ENCODE data around the gene IQGAP2. TPM values are rescaled to one million over a fixed set of nuclear protein-coding genes. Genes with fewer than 3 reads are reported as not detected.

The IQGAP2 gene
- total RNA-seq, 1 experiment from 2014 or later = 0.59 TPM

DNA sequence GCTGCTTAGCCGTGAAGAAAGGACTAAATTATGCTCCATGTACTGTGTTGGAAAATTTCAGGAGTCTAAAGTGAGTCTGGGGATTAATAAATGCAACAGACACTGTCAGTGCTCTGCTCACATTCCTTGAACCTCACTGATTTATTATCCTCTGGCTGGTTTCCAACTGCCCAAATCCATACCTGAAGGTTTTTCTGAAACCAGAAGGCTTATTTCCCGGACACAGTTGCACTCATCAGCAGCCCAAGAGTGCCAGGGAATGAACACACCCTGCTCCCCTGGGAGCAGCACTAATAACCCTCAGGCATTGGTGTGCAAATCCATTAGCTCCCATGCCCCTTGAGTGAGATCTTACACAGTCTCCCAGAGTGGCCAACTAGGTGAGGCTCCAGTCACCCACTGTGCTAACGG, 351.6 kb downstream of the IQGAP2 start:
- H3K27ac ChIP-seq (ENCODE audit: low read length) = no peak overlapping the region
- DNase-seq (ENCODE audit: low read depth, low spot score) (no peak), ATAC-seq (no peak)
- POLR2A ChIA-PET = no interaction called here
- H3K4me3 ChIP-seq (ENCODE audit: low read depth in 2 of 2, low read length in 2 of 2) = no peak overlapping the region
- intact Hi-C loops (cut with micrococcal nuclease; ENCODE audit: unreplicated experiment) (no loop called here), in situ Hi-C loops (cut with HindIII; ENCODE audit: low pct_unique_long_range_greater_than_20kb, low sequenced_read_pairs) (no loop called here)
- H3K36me3 ChIP-seq (ENCODE audit: control insufficient read depth, insufficient read depth, low read length) = no peaks in the 10 kb centered on the region
- no peaks in the 10 kb centered on the region for H3K4me1 ChIP-seq (ENCODE audit: control insufficient read depth, insufficient read depth, low read length)
- BruUV-seq (replicated peaks) = no TSS peak
- TF ChIP-seq SIN3A (IDR thresholded peaks at IDR 0.05; ENCODE audit: borderline replicate concordance, insufficient read depth, low read depth, low read length) = no peak
- TF ChIP-seq TCF7L2 (IDR thresholded peaks at IDR 0.05; ENCODE audit: low read depth, low read length) = no peak
- TF ChIP-seq, protein P1, sequence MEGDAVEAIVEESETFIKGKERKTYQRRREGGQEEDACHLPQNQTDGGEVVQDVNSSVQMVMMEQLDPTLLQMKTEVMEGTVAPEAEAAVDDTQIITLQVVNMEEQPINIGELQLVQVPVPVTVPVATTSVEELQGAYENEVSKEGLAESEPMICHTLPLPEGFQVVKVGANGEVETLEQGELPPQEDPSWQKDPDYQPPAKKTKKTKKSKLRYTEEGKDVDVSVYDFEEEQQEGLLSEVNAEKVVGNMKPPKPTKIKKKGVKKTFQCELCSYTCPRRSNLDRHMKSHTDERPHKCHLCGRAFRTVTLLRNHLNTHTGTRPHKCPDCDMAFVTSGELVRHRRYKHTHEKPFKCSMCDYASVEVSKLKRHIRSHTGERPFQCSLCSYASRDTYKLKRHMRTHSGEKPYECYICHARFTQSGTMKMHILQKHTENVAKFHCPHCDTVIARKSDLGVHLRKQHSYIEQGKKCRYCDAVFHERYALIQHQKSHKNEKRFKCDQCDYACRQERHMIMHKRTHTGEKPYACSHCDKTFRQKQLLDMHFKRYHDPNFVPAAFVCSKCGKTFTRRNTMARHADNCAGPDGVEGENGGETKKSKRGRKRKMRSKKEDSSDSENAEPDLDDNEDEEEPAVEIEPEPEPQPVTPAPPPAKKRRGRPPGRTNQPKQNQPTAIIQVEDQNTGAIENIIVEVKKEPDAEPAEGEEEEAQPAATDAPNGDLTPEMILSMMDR (IDR thresholded peaks at IDR 0.05) = no peak
- no peak for TF ChIP-seq POLR2AphosphoS5 (IDR thresholded peaks at IDR 0.05; ENCODE audit: low read depth, low read length)
- no peaks in the 10 kb centered on the region for H3K9me3 ChIP-seq (ENCODE audit: control insufficient read depth, insufficient read depth, low read depth, low read length)
- CTCF ChIA-PET = no interaction called here
- no peaks in the 10 kb centered on the region for H3K27me3 ChIP-seq (ENCODE audit: control insufficient read depth, insufficient read depth, low read length)

- H3K9me3 ChIP-seq (ENCODE audit: control insufficient read depth, insufficient read depth, low read depth, low read length) = no peaks in the 10 kb centered on the region
- H3K4me3 ChIP-seq (ENCODE audit: low read depth in 2 of 2, low read length in 2 of 2) = no peak overlapping the region
- no peaks in the 10 kb centered on the region for H3K27me3 ChIP-seq (ENCODE audit: control insufficient read depth, insufficient read depth, low read length)
- DNase-seq (ENCODE audit: low read depth, low spot score) (no peak), ATAC-seq (no peak)
- H3K27ac ChIP-seq (ENCODE audit: low read length) = no peak overlapping the region
- no TSS peak for BruUV-seq (replicated peaks)
- TF ChIP-seq, protein P2, sequence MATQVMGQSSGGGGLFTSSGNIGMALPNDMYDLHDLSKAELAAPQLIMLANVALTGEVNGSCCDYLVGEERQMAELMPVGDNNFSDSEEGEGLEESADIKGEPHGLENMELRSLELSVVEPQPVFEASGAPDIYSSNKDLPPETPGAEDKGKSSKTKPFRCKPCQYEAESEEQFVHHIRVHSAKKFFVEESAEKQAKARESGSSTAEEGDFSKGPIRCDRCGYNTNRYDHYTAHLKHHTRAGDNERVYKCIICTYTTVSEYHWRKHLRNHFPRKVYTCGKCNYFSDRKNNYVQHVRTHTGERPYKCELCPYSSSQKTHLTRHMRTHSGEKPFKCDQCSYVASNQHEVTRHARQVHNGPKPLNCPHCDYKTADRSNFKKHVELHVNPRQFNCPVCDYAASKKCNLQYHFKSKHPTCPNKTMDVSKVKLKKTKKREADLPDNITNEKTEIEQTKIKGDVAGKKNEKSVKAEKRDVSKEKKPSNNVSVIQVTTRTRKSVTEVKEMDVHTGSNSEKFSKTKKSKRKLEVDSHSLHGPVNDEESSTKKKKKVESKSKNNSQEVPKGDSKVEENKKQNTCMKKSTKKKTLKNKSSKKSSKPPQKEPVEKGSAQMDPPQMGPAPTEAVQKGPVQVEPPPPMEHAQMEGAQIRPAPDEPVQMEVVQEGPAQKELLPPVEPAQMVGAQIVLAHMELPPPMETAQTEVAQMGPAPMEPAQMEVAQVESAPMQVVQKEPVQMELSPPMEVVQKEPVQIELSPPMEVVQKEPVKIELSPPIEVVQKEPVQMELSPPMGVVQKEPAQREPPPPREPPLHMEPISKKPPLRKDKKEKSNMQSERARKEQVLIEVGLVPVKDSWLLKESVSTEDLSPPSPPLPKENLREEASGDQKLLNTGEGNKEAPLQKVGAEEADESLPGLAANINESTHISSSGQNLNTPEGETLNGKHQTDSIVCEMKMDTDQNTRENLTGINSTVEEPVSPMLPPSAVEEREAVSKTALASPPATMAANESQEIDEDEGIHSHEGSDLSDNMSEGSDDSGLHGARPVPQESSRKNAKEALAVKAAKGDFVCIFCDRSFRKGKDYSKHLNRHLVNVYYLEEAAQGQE (IDR thresholded peaks at IDR 0.05; ENCODE audit: insufficient read depth in 1 of 2, low read depth in 2 of 2, low read length in 1 of 2) = no peak
- H3K36me3 ChIP-seq (ENCODE audit: control insufficient read depth, insufficient read depth, low read length) = no peaks in the 10 kb centered on the region
- in situ Hi-C loops (cut with HindIII; ENCODE audit: low pct_unique_long_range_greater_than_20kb, low sequenced_read_pairs) (no loop called here), intact Hi-C loops (cut with micrococcal nuclease; ENCODE audit: unreplicated experiment) (no loop called here)
- ChIA-PET CTCF (interaction anchor here (1.1 to 1.2 kb wide), 2 partner anchors 19 kb away, joined by 3 read pairs; no protein-coding TSS in a partner anchor), POLR2A (no interaction called here)
- no peaks in the 10 kb centered on the region for H3K4me1 ChIP-seq (ENCODE audit: control insufficient read depth, insufficient read depth, low read length)
These were observed 352.9 kb downstream of the IQGAP2 start for GRCh38 chr5:76755779-76756637.

DNA sequence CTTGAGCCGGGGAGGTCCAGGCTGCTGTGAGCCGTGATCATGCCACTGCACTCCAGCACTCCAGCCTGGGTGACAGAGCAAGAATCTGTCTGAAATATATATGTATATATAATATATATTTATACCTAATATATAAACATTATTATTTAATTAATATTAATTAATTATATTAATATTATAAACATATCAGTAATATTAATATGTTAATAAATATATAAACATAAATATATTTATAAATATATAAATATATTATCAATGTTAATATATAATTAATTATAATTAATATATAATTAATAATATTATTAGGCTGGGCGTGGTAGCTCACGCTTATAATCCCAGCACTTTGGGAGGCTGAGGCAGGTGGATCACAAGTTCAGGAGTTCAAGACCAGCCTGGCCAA, 354.0 kb downstream of the IQGAP2 start:
- ChIA-PET POLR2A (no interaction called here), CTCF (interaction anchor here (0.6 to 1.1 kb wide), 2 partner anchors 18 to 20 kb away, joined by 3 to 12 read pairs; no protein-coding TSS in a partner anchor)
- in situ Hi-C loops (cut with HindIII; ENCODE audit: low pct_unique_long_range_greater_than_20kb, low sequenced_read_pairs) (no loop called here), intact Hi-C loops (cut with micrococcal nuclease; ENCODE audit: unreplicated experiment) (no loop called here)
- Histone ChIP-seq H3K4me1 (ENCODE audit: control insufficient read depth, insufficient read depth, low read length) (no peaks in the 10 kb centered on the region), H3K27me3 (ENCODE audit: control insufficient read depth, insufficient read depth, low read length) (no peaks in the 10 kb centered on the region), H3K4me3 (ENCODE audit: low read depth in 2 of 2, low read length in 2 of 2) (no peak overlapping the region), H3K9me3 (ENCODE audit: control insufficient read depth, insufficient read depth, low read depth, low read length) (no peaks in the 10 kb centered on the region), H3K27ac (ENCODE audit: low read length) (no peak overlapping the region), H3K36me3 (ENCODE audit: control insufficient read depth, insufficient read depth, low read length) (no peaks in the 10 kb centered on the region)
- TF ChIP-seq POLR2AphosphoS5 (IDR thresholded peaks at IDR 0.05; ENCODE audit: low read depth, low read length) = no peak
- no peak for TF ChIP-seq SIN3A (IDR thresholded peaks at IDR 0.05; ENCODE audit: borderline replicate concordance, insufficient read depth, low read depth, low read length)
- TF ChIP-seq, protein P1 (IDR thresholded peaks at IDR 0.05) = no peak
- TF ChIP-seq, protein P2 (IDR thresholded peaks at IDR 0.05; ENCODE audit: insufficient read depth in 1 of 2, low read depth in 2 of 2, low read length in 1 of 2) = no peak
- TF ChIP-seq TCF7L2 (IDR thresholded peaks at IDR 0.05; ENCODE audit: low read depth, low read length) = no peak
- ATAC-seq (no peak), DNase-seq (ENCODE audit: low read depth, low spot score) (no peak)
- no TSS peak for BruUV-seq (replicated peaks)
